LoVo (cell line): Measurements from ENCODE around the gene PACRG.

Experiments used
- DNase-seq: peaks from one replicate; pipeline ENCODE4 v3.0.0-alpha.2; 2016; ENCODE audit warnings: low spot score

The PACRG gene

DNA sequence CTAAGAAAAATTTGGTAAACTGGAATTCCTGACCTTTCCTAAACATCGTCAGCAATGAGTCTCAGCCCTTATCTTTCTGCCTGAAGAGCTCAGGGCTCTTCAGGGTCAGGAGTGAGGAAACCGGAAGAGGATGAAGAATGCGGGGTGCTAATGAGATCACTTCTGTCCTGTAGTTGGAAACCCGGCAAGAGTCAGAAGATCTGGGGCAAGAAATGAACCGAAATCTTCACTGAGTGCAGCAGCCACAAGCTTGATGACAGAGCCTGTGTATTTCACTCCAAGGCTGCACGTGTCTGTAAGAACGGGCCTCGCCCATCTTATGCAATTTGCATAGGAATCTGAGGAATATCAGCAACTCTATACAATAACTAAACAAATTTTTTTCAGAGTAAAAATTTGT is 626.3 kb downstream of the PACRG start:
- no peak for DNase-seq

DNA sequence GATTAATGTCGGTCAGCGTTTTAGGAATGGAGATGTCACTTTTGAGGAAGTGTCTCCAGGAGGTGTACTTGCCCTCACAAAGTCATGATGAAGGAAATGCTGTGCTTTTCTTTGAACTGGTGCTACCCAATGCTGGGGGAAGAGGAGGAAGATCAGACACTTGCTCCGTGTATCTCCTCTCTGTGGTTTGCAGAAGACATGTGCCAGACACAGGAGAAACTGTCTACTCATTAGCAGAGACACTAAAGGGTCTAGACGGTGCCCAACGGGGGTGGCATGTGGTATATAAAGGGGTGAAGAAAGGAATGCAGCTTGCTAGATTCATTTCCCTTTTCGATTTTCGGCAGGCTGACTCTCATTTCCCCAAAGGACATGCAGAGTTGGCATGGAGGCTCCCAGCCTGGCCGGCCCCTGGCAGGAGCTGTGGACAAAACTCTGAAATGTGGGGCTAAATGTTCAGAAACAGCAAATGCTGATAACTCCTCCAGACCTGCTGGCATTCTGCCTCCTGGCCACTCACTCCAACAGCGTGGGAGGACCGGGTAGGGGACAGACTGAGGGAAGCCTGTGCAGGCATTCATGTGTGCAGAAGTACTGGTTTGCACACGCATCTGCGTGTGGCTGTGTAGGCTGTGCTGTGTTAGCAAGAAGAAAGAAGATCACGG is 627.1 kb downstream of the PACRG start:
- no peak for DNase-seq

DNA sequence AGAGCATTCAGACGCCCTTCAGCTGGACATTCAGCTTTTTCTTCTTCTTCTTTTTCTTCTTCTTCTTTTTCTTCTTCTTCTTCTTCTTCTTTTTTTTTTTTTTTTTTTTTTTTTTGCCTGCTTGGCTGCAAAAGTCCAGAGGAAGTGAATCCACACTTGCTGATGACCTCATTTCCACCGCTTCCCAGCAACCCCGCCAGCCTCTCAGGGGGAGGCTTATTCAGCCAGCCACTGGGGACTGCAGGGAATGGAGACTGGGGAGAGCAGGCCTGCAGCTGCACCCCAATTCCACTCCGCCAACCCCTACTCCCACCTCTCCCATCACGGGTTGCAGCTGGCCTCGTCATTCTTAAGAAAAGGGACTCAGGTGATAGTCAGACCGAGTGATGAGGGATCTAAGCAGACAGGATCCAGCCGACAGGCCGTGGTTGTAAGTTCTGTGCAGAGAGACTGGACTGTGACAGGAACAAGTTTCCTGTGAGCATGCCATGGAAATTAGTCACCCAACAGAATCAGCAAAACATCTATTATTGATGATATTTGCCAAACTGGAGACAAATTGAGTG is 627.7 kb downstream of the PACRG start:
- DNase-seq = no peak

DNA sequence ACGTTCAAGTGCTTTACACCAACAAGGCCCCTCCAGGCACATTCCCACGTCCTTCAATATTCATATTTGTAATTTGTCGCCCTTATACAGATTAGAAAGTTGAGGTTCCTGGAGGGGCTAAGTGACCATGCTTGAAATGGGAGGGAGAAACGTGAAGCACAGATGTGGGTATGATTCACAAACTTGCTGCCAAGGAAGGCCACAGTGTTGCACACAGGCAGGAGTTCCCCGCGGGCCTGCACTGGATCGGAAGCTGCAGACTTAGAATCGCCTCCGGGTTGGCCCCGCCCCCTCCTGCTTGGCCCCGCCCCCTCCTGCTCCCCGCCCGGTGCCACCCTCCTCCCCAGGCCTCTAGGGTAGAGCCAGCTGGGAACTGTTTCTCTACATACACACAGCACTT is 628.5 kb downstream of the PACRG start:
- DNase-seq = no peak

DNA sequence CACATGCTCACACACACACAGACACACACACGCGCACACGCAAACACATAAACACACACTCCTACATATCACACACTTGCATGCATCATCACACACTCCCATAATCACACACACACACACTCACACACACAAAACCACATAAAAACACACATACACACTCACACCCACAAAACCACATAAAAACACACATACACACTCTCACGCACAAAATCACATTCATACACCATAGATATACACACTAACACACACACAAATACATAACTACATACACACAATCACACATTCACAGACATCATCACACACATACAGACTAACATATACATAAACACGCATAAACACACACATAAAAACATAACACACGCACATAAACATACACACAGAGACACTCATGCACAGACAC is 629.0 kb downstream of the PACRG start:
- DNase-seq = no peak

DNA sequence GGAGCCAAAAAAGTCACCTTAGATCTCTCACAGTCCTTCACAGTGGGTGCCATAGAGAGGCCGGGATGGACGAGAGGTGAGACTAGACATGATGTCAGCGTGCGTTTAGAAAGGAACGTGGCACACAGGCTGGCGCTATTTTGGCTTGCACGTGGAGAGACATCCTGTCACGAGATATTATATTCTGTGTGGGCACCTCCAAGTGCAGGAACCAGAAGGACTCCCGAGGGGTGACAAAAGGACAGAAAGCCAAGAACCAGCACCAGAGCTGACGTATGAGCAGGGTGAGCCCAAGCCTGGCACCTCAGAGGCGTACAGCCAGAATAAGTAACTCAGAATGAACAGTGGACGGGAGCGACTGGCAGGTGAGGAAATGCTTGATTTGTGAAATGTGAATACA is 636.9 kb downstream of the PACRG start:
- no peak for DNase-seq
